Measurements from ENCODE around the gene LNPEP.

Gene LNPEP

DNA sequence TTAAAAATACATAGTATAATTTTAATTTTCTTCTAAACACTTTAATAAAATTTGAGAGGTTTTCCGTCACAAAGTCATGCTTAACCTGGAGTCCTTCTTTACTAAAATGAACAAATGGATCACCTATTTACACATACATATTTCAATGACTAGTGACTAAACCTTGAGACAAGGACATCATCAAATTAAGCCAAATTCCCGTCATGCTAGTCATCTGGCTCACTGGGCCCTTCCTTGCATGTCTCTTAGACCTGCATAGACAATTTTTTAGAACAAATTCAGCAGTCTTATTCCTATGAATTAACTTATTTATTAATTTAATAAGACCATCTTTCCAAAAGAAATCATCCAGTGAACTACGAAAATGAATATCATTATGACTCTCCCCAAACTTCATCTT is 33.0 kb upstream of the LNPEP start:
- H3K4me3 ChIP-seq (ENCODE audit: low read depth, low read length), result no peak overlapping the region
- no peak for DNase-seq (ENCODE audit: low read depth)
- TF ChIP-seq, protein P1, sequence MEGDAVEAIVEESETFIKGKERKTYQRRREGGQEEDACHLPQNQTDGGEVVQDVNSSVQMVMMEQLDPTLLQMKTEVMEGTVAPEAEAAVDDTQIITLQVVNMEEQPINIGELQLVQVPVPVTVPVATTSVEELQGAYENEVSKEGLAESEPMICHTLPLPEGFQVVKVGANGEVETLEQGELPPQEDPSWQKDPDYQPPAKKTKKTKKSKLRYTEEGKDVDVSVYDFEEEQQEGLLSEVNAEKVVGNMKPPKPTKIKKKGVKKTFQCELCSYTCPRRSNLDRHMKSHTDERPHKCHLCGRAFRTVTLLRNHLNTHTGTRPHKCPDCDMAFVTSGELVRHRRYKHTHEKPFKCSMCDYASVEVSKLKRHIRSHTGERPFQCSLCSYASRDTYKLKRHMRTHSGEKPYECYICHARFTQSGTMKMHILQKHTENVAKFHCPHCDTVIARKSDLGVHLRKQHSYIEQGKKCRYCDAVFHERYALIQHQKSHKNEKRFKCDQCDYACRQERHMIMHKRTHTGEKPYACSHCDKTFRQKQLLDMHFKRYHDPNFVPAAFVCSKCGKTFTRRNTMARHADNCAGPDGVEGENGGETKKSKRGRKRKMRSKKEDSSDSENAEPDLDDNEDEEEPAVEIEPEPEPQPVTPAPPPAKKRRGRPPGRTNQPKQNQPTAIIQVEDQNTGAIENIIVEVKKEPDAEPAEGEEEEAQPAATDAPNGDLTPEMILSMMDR (IDR thresholded peaks at IDR 0.05; ENCODE audit: control insufficient read depth, extremely low read depth, insufficient read depth), result no peak

DNA sequence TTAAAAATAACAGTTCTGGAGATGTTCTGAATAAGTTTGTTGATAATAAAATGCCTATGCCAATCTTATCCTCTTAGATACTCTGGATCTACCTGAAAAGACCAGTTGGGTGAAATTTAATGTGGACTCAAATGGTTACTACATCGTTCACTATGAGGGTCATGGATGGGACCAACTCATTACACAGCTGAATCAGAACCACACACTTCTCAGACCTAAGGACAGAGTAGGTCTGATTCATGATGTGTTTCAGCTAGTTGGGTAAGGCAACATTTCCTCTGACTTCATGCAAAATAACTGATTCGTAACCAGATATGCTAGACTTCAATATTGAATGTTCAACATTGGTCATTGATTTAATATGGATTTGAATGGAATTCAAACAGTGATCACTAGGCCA is 32.6 kb upstream of the LNPEP start:
- DNase-seq (ENCODE audit: low read depth), result no peak

DNA sequence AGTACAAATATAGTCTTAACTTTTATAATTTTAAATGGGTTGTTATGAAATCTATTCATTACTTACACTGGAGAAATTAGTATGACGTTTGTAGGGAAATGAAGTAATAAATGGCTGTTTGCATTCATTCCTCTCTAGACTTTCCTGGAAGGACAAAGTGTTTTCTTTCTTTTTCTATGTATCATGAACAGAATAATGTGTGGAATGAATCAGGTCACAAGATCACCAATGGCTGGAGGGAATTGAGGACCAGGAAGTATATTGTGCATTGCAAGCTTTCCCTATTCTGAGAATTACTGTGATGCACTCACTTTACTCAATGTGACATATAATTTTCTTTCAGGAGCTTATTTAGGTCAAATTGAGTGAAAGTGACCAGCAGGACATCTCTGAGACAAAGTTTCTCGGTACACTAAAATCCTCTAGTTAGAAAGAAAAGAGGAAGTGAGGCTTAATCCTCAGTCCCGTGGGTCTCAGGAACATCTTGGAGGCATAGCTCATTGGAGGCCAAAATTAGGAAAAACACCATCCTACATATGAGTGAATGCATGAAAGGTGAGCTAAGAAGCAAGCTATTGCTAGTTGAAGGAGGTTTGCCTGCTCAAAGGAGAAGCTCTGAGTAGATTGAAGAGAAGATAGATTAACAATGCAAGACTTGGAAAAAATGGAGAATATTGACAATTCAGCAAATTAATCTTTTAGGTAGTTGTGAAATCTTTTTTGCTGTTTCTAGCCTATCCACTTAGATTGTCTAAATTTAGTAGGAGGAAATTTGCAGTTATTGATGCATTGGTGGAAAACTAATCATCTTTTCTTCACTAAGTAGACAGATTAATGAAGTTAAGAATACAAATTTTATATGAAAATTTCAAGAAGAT is 31.6 kb upstream of the LNPEP start:
- DNase-seq (ENCODE audit: low read depth), result no peak
- TF ChIP-seq, protein P1 (IDR thresholded peaks at IDR 0.05; ENCODE audit: control insufficient read depth, extremely low read depth, insufficient read depth), result no peak
- no peak overlapping the region for H3K4me3 ChIP-seq (ENCODE audit: low read depth, low read length)

More for the DNA sequence above, 32.6 kb upstream of the LNPEP start:
- no peak overlapping the region for H3K4me3 ChIP-seq (ENCODE audit: low read depth, low read length)
- TF ChIP-seq, protein P1 (IDR thresholded peaks at IDR 0.05; ENCODE audit: control insufficient read depth, extremely low read depth, insufficient read depth), result no peak

DNA sequence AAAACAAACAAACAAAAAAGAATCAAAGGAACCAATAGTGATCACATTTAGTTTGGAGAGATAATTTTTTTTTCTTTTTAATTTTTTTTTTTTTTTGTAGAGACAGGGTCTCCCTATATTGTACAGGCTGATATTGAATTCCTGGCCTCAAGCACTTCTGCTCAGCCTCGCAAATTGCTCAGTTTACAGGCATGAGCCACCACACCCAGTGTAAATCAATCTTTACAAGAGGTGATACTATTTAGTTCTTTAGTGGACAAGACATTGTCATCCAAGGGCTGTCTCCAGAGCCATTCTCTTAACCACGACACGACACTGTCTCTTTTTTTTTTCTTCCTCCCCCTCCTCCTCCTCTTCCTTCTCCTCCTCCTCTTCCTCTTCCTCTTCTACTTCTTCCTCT is 30.0 kb upstream of the LNPEP start:
- DNase-seq (ENCODE audit: low read depth), result no peak
- TF ChIP-seq, protein P1 (IDR thresholded peaks at IDR 0.05; ENCODE audit: control insufficient read depth, extremely low read depth, insufficient read depth), result no peak
- H3K4me3 ChIP-seq (ENCODE audit: low read depth, low read length), result no peak overlapping the region

DNA sequence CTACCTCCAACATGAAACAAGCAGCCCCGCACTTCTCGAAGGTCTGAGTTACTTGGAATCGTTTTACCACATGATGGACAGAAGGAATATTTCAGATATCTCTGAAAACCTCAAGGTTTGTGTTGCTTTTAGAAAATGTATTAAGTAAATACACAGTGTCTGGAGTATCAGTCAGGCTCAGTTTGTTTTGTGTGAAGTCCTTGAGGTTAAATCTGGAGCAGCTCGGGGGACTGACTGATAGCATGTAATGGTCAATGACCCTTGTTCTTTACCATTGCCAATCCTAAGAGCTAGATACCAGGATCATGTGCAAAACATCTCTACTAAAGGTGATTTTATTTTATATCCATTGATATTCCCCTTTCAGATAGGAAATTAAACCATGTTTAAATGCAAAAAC is 26.9 kb upstream of the LNPEP start:
- TF ChIP-seq, protein P1 (IDR thresholded peaks at IDR 0.05; ENCODE audit: control insufficient read depth, extremely low read depth, insufficient read depth), result no peak
- no peak for DNase-seq (ENCODE audit: low read depth)
- H3K4me3 ChIP-seq (ENCODE audit: low read depth, low read length), result no peak overlapping the region

DNA sequence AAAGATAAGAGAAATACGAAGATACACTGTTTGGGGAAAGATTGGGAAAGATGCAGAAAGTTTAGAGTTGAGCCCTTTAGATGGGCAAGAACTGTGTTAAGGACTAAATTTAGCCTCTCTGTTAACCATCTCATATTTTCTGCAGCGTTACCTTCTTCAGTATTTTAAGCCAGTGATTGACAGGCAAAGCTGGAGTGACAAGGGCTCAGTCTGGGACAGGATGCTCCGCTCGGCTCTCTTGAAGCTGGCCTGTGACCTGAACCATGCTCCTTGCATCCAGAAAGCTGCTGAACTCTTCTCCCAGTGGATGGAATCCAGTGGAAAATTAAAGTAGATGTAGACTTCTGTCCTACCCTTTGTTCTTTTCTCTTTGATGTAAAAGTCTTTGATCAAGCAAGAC is 26.4 kb upstream of the LNPEP start:
- H3K4me3 ChIP-seq (ENCODE audit: low read depth, low read length), result no peak overlapping the region
- DNase-seq (ENCODE audit: low read depth), result no peak
- TF ChIP-seq, protein P1 (IDR thresholded peaks at IDR 0.05; ENCODE audit: control insufficient read depth, extremely low read depth, insufficient read depth), result no peak

DNA sequence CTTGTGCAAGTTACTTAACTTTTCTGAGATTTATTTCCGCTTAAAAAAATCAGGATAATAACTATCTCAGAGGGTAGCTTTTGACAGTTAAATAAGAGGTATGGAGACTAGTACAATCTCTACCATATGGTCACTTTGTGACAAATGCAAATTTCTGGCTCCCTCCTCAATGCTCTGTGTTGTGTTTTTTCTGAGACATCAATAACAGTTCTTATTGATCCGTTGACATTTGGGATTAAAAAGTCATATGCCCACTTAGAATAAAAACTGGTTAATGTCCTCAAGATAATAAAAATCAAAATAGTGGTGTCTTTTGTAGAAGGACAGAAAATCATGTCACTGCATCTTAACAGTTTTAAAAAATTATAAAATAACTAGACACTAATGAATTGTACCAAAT is 24.7 kb upstream of the LNPEP start:
- DNase-seq (ENCODE audit: low read depth), result no peak
- TF ChIP-seq, protein P1 (IDR thresholded peaks at IDR 0.05; ENCODE audit: control insufficient read depth, extremely low read depth, insufficient read depth), result no peak
- H3K4me3 ChIP-seq (ENCODE audit: low read depth, low read length), result no peak overlapping the region

Data from LNCaP clone FGC (cell line).